ENCODE measurements around the gene ANKRD50.

Gene ANKRD50

GRCh38 chr4:124740501-124740900, 28.0 kb upstream of the ANKRD50 start:
- H3K4me1 ChIP-seq (ENCODE audit: low read length), result no peaks in the 10 kb centered on the region
- H3K27me3 ChIP-seq (ENCODE audit: low read depth, low read length), result no peaks in the 10 kb centered on the region
- H3K9me3 ChIP-seq (ENCODE audit: insufficient read depth, low read length), result no peaks in the 10 kb centered on the region
- TF ChIP-seq CTCF (IDR thresholded peaks at IDR 0.05; ENCODE audit: low read depth, low read length) (no peak), EZH2phosphoT487 (IDR thresholded peaks at IDR 0.05; ENCODE audit: low read depth) (no peak)
- no peak overlapping the region for H3K9ac ChIP-seq (ENCODE audit: low read length)
- H2AFZ ChIP-seq (ENCODE audit: low read depth, low read length), result no peak overlapping the region
- no peaks in the 10 kb centered on the region for H3K36me3 ChIP-seq (replicated peaks; ENCODE audit: low read depth, low read length)
- no peak overlapping the region for H3K4me3 ChIP-seq (ENCODE audit: low read length)
- no peaks in the 10 kb centered on the region for H4K20me1 ChIP-seq (ENCODE audit: insufficient read depth, low read length)
- no peak overlapping the region for H3K4me2 ChIP-seq (ENCODE audit: low read length)
- H3K27ac ChIP-seq (ENCODE audit: low read length), result no peak overlapping the region
- H3K79me2 ChIP-seq (ENCODE audit: low read length), result no peaks in the 10 kb centered on the region

GRCh38 chr4:124738994-124739393, 26.5 kb upstream of the ANKRD50 start:
- Histone ChIP-seq H3K36me3 (replicated peaks; ENCODE audit: low read depth, low read length) (no peaks in the 10 kb centered on the region), H3K4me1 (ENCODE audit: low read length) (no peaks in the 10 kb centered on the region), H3K9me3 (ENCODE audit: insufficient read depth, low read length) (no peaks in the 10 kb centered on the region), H3K9ac (ENCODE audit: low read length) (no peak overlapping the region), H3K27me3 (ENCODE audit: low read depth, low read length) (no peaks in the 10 kb centered on the region), H3K4me3 (ENCODE audit: low read length) (no peak overlapping the region), H4K20me1 (ENCODE audit: insufficient read depth, low read length) (no peaks in the 10 kb centered on the region), H3K4me2 (ENCODE audit: low read length) (no peak overlapping the region), H3K27ac (ENCODE audit: low read length) (no peak overlapping the region), H3K79me2 (ENCODE audit: low read length) (no peaks in the 10 kb centered on the region), H2AFZ (ENCODE audit: low read depth, low read length) (no peak overlapping the region)
- no peak for TF ChIP-seq CTCF (IDR thresholded peaks at IDR 0.05; ENCODE audit: low read depth, low read length)
- TF ChIP-seq EZH2phosphoT487 (IDR thresholded peaks at IDR 0.05; ENCODE audit: low read depth), result no peak

GRCh38 chr4:124737619-124738018, 25.1 kb upstream of the ANKRD50 start:
- no peak overlapping the region for H3K4me3 ChIP-seq (ENCODE audit: low read length)
- H2AFZ ChIP-seq (ENCODE audit: low read depth, low read length), result no peak overlapping the region
- no peak for TF ChIP-seq EZH2phosphoT487 (IDR thresholded peaks at IDR 0.05; ENCODE audit: low read depth)
- TF ChIP-seq CTCF (IDR thresholded peaks at IDR 0.05; ENCODE audit: low read depth, low read length), result no peak
- no peaks in the 10 kb centered on the region for H3K79me2 ChIP-seq (ENCODE audit: low read length)
- no peak overlapping the region for H3K9ac ChIP-seq (ENCODE audit: low read length)
- no peaks in the 10 kb centered on the region for H3K36me3 ChIP-seq (replicated peaks; ENCODE audit: low read depth, low read length)
- H3K4me2 ChIP-seq (ENCODE audit: low read length), result no peak overlapping the region
- H3K4me1 ChIP-seq (ENCODE audit: low read length), result no peaks in the 10 kb centered on the region
- no peaks in the 10 kb centered on the region for H4K20me1 ChIP-seq (ENCODE audit: insufficient read depth, low read length)
- no peaks in the 10 kb centered on the region for H3K9me3 ChIP-seq (ENCODE audit: insufficient read depth, low read length)
- H3K27ac ChIP-seq (ENCODE audit: low read length), result no peak overlapping the region
- H3K27me3 ChIP-seq (ENCODE audit: low read depth, low read length), result no peaks in the 10 kb centered on the region

- Histone ChIP-seq H3K79me2 (ENCODE audit: low read length) (no peaks in the 10 kb centered on the region), H3K9me3 (ENCODE audit: insufficient read depth, low read length) (no peaks in the 10 kb centered on the region), H3K27me3 (ENCODE audit: low read depth, low read length) (no peaks in the 10 kb centered on the region), H3K4me3 (ENCODE audit: low read length) (no peak overlapping the region), H3K4me1 (ENCODE audit: low read length) (no peaks in the 10 kb centered on the region), H2AFZ (ENCODE audit: low read depth, low read length) (no peak overlapping the region), H3K4me2 (ENCODE audit: low read length) (no peak overlapping the region), H3K36me3 (replicated peaks; ENCODE audit: low read depth, low read length) (no peaks in the 10 kb centered on the region), H3K9ac (ENCODE audit: low read length) (no peak overlapping the region), H3K27ac (ENCODE audit: low read length) (no peak overlapping the region), H4K20me1 (ENCODE audit: insufficient read depth, low read length) (no peaks in the 10 kb centered on the region)
- TF ChIP-seq EZH2phosphoT487 (IDR thresholded peaks at IDR 0.05; ENCODE audit: low read depth), result no peak
- no peak for TF ChIP-seq CTCF (IDR thresholded peaks at IDR 0.05; ENCODE audit: low read depth, low read length)
These were observed 24.0 kb upstream of the ANKRD50 start for GRCh38 chr4:124736526-124736925.

Data from OCI-LY3 (cell line).